Left kidney (tissue), 2 donors: ENCODE measurements around the gene MBP. TPM values are rescaled to one million over a fixed set of nuclear protein-coding genes. Genes with fewer than 3 reads are reported as not detected.
"Not testable (repeated sequence)": the region's sequence is repeated elsewhere in the genome, so short reads cannot be mapped to it uniquely, and the experiment has no call there.

Experiments used
- DNase-seq: peaks from one replicate; pipeline ENCODE4 v3.0.0-alpha.2; 2013
- polyA plus RNA-seq: library from polyadenylated mRNA; unstranded; fragments of 120-200 nt; gene quantifications from one replicate; pipeline ENCODE4 v1.2.1, GENCODE V29; 2013; ENCODE audit not compliant: insufficient read length

The MBP gene
- polyA plus RNA-seq, 1 donor = 17.1 TPM

DNA sequence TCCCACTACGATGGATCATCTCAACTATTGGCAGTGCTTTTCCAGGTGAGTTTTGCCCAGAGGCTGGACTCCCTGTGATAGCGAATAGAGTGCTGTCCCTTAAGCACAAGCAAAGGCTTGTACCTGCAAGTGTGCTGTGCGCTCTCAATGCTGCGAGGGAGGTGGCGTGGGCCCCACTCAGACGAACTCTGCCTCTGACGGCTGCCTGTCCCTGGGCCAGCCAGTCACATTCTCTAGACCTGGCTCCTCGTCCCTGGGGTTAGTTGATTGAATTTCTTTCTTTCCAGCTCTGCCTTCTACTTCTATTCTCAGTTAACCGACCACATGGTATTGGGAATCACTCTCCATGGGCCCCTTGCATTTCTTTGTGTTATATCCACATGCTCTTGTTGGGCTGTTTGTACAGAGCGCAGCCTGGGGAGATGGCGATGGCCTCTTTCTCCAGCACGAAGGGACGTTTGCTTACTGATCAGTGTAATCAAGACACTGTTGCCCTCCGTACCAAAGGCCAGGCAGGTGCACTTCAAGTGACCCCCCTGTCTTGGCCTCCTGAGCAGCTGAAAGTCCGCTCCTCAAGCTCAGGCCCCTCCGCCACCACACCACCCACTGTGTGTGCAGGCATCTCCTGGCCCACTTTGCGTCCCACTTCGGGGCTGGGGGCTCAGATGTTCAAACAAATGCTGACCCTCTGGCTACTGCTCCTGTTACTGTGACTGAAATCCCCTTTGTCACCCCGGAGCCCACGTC, 158.9 kb downstream of the MBP start:
- DNase-seq = no peak

- DNase-seq = no peak
Measured at GRCh38 chr18:76972846-76973519, 159.6 kb downstream of the MBP start.

- no peak for DNase-seq
Measured at GRCh38 chr18:76972241-76972640, 160.3 kb downstream of the MBP start.

DNA sequence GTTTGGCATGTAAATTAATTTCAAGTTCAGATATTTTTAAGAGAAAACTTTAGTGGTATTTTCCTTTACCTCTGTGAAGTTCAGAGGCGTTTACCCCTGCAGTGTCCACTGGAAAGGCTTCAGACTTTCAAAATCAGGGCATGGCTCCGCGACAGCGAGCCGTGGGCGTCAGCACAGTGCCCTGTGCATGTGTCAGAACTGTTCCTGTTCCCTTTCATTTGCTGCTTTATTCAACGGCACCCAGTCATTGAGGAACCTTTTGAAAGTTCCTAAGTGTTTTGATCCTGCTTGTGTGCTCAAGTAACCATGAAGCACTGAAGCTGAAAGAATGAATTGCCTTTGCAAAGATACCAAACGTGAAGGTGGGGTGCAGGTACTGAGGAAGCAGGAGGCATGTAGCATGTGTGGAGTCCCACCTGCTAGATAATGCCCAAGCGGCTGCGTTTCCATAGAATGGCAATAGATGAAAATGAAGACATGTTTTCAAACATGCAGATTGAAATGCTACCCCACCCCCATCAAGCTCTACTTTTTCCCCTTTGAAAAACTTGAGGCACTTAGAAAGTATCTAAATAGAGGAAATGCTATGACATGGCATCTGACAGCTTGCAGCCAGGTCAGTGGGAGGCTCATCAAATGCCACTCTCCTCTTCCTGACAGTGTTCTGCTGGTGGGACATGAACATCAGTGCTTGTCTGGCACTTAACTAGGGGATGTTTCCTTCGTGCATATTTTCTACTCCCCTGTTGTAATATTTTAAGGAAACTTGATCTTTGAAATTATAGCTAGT, 161.6 kb downstream of the MBP start:
- DNase-seq = no peak

DNA sequence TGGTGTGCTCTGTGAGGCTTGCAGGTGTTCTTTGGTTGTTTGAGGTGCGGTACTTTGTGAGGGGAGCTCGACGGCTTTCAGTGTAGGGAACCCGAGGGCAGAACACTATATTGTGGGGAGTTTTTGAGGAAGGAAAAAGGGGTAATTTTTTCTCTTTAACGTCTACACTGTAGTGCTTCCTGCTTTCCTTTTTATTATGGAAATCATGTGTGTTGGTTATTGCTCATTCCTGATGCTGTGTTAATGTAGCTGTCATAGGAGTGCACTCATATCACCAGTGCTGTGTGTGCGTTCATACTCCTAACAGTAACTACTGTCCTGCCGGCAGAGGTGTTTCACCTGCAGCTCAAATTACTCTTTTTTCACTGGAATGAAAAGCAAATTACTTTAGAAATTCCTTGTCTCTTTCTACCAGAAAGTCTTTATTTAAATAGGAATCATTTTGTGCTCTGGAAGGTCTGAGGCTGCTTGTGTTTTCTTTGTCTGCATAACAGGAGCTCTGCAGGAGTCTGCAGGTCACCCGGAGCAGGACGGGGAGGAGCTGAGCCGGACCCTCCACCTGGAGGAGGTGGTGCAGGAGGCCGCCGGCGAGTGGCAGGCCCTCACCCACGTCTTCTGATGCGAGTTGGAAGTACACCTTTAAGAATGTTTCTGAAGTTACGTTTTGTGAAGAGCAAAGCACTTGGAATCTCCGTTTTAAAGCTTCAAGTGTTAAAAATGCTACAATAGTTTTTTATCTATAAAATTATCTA, 164.7 kb downstream of the MBP start:
- DNase-seq = no peak

GRCh38 chr18:76967299-76967698, 165.3 kb downstream of the MBP start:
- DNase-seq = not testable (repeated sequence)

DNA sequence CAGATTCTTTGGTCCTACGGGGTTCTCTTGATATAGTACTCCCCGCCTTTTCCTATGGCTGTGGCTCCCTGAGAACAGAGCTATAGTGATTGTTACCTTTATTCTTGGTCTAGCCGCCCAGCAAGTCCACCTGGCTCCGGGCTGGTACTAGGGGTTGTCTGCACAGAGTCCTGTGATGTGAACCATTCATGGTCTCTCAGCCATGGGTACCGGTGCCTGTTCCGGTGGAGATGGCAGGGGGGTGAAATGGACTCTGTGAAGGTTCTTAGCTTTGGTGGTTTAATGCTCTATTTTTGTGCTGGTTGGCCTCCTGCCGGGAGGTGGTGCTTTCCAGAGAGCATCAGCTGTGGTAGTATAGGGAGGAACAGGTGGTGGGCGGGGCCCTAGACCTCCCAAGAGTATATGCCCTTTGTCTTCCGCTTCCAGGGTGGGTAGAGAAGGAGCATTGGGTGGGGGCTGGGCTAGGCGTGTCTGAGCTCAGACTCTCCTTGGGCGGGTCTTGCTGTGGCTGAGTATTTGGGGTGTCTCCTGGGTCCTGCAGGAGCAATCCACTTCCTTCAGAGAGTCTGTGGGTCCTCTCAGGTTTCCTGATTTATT, 166.9 kb downstream of the MBP start:
- not testable (repeated sequence) for DNase-seq

DNA sequence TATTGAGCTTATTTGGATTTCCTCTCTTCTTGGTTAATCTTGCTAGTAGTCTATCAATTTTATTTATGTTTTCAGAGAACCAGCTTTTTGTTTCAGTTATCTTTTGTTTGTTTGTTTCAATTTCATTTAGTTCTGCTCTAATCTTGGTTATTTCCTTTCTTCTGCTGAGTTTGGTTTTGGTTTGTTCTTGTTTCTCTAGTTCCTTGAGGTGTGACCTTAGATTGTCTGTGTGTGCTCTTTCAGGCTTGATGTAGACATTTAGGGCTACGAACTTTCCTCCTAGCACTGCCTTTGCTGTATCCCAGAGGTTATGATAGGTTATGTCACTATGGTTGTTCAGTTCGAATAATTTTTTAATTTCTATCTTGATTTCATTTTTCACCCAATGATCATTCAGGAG, 168.6 kb downstream of the MBP start:
- no peak for DNase-seq

DNA sequence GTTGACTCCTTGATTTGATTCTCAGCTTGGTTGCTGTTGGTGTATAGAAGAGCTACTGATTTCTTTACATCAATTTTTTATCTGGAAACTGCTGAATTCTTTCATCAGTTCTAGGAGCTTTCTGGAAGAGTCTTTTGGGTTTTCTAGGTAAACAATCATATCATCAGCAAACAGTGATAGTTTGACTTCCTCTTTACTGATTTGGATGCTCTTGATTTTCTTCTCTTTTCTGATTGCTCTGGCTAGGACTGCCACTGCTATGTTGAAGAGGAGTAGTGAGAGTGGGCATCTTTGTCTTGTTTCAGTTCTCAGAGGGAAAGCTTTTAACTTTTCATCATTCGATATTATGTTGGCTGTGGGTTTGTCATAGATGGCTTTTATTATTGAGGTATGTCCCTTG, 169.7 kb downstream of the MBP start:
- no peak for DNase-seq

DNA sequence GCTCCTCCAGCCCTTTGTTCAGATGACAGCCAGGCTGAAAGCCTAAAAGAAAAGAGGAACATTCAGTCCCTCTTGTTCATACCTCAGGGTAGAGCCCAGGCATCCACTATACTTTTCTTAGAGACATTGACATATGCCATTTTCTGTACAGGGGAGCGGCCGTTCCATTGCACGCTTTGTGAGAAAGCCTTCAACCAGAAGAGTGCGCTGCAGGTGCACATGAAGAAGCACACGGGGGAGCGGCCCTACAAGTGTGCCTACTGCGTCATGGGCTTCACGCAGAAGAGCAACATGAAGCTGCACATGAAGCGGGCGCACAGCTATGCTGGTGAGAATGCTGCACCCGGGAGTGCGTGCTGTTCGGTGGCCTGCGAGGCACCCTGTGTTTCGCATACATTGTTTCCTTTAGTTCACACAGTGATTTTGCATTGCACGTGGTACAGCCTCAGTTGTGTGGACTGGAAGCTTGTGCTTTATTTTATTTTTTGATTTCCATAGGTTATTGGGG, 172.0 kb downstream of the MBP start:
- no peak for DNase-seq

GRCh38 chr18:76959605-76960004, 173.0 kb downstream of the MBP start:
- no peak for DNase-seq

- DNase-seq = peak; percentile 40
Measured at GRCh38 chr18:76958692-76959341, 173.8 kb downstream of the MBP start.

GRCh38 chr18:76957384-76958355, 174.9 kb downstream of the MBP start:
- DNase-seq = no peak

DNA sequence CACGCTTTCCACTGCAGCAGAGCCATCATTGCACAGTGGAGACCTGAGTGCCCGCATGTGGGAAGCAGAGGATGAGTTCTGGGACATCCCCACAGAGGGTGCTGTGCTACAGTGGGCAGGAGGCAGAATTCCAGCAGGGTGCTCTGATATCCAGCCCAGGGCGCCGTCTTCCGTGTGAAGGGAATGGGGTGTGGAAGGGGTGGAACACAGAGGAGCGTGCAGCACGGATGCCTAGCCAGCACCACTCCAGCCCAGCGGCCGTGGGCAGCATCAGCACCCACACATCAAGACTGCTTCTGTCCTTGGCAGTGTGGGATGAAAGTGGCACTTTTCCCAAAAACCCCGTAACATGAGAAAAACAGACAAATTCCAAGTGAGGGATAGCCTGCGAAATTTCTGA, 175.9 kb downstream of the MBP start:
- DNase-seq = no peak

DNA sequence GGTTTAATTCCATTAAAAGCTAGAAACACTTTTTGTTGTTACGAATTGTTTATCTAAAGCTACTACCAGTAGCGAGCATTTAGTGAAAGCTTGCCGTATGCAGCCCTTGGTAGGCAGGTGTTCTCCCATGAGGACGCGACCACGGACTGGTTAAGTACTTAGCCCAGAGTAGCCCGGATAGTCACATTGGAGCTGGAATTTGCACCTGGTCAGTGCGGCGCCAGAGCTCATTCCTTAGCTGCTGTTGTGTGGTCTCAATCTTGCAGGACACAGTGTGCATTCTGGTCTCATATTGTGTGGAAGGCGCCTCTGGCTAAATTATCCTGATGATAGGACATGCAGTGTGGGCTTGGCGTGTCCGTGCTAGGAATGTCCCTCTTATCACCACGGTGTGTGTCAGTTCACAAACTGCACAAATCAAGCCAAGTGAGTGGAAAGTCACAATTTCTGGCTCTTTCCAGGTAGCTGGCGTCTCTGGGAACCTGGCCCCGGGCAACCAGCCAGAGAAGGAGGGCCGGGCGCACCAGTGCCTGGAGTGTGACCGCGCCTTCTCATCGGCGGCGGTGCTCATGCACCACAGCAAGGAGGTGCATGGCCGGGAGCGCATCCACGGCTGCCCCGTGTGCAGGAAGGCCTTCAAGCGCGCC, 176.9 kb downstream of the MBP start:
- no peak for DNase-seq

DNA sequence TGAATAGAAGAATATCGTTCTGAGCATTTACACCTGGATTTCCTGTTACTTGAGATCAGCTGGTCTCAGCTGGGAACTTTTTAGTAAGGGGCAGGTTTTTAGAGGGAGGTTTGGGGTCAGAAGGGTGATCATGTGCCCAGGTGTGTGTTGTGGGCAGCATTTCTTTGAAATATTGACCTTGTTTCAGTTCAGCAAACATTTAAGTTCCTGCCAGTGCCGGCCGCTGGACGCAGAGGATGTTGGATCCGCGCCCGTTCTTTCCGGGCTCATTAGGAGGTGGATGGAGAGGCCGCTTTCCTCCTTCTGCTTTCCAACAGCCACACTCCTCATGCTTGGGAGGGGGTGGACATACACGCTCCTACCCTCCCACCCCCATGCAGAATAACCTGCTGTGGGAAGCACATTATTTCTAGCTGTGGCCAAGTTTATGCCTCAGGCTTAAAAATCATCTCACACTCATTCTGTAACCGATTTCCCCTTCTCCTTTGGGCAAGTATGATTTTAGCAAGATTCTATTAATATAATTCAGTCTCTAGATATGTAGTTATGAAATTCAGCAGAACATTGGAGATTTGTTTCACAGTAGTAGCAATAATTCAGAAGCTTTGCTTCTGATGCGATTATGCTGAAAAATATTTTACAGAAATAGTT, 178.9 kb downstream of the MBP start:
- no peak for DNase-seq

- DNase-seq = no peak
Measured at GRCh38 chr18:76953156-76953555, 179.4 kb downstream of the MBP start.

GRCh38 chr18:76952747-76953146, 179.8 kb downstream of the MBP start:
- DNase-seq = no peak
